ENCODE data around the gene TATDN3. TPM values are rescaled to one million over a fixed set of nuclear protein-coding genes. Genes with fewer than 3 reads are reported as not detected.
A peak's percentile ranks its signal among the peaks of the same experiment; 100 is the strongest.
"Not testable (repeated sequence)": the region's sequence is repeated elsewhere in the genome, so short reads cannot be mapped to it uniquely, and the experiment has no call there.

TATDN3 gene
- total and polyA plus RNA-seq, 9 of the 15 experiments (the other 6 are each of a cell fraction or from before 2014, with no cell fraction given) = 18.3 to 79.9 (median 28.2) TPM

- peak; percentile 26; the same call in 1 of the 2 replicates for TF ChIP-seq MAFK (IDR thresholded peaks at IDR 0.05; ENCODE audit: low read length)
- TF ChIP-seq CC2D1A (IDR thresholded peaks at IDR 0.05) = peak; percentile 36; the same call in 1 of the 2 replicates
- TF ChIP-seq FOXM1 (IDR thresholded peaks at IDR 0.05; ENCODE audit: low read depth) = peak; percentile 46; the same call in 1 of the 2 replicates
- not testable (repeated sequence) for TF ChIP-seq FOXM1 (CRISPR knock-in tag; IDR thresholded peaks at IDR 0.05; ENCODE audit: low read depth); MYBL2 (CRISPR knock-in tag; IDR thresholded peaks at IDR 0.05; ENCODE audit: borderline replicate concordance)
- peak; percentile 43; the same call in 1 of the 2 replicates for TF ChIP-seq MYBL2 (IDR thresholded peaks at IDR 0.05; ENCODE audit: low read depth)
- peak; percentile 58; the same call in 1 of the 2 replicates for TF ChIP-seq SMARCE1 (IDR thresholded peaks at IDR 0.05)
- TF ChIP-seq CBFA2T3 (IDR thresholded peaks at IDR 0.05) = 0 out of 2 replicates have a peak, but pooled peaks have one; percentile 7
- peak; percentile 90 for TF ChIP-seq MAFG (tag; conservative IDR thresholded peaks at IDR 0.05)
- TF ChIP-seq ZNF316 (IDR thresholded peaks at IDR 0.05) = peak; percentile 98
- TF ChIP-seq DPF2 (IDR thresholded peaks at IDR 0.05) = peak; percentile 90
- TF ChIP-seq C11orf30 (IDR thresholded peaks at IDR 0.05; ENCODE audit: low read depth) = peak; percentile 96
These were observed 26.9 kb upstream of the TATDN3 start (continued) for GRCh38 chr1:212764718-212765281.

- CTCF ChIA-PET (ENCODE audit: low intra/inter-chr PET ratio); BruUV-seq (replicated peaks); H3K4me1 ChIP-seq (replicated peaks in 1 of 2; ENCODE audit: control insufficient read depth in 2 of 2, insufficient read depth in 2 of 2, low read length in 2 of 2); FAIRE-seq; H3K27me3 ChIP-seq (ENCODE audit: control insufficient read depth in 2 of 2, insufficient read depth in 2 of 2, low read length in 2 of 2); H3K4me3 ChIP-seq; in situ Hi-C loops (cut with MboI); ATAC-seq; H2AFZ ChIP-seq (ENCODE audit: low read depth, low read length); H3K9me3 ChIP-seq (replicated peaks; ENCODE audit: control insufficient read depth, insufficient read depth, low read depth, low read length); H3K27ac ChIP-seq (ENCODE audit: extremely low read depth, low read depth, low read length); H4K20me1 ChIP-seq (replicated peaks; ENCODE audit: control insufficient read depth, insufficient read depth, low read length); DNase-seq (ENCODE audit: extremely low read depth in 1 of 4, low spot score in 3 of 4); H3K9ac ChIP-seq (ENCODE audit: insufficient read depth in 1 of 2, low read depth in 2 of 2, low read length in 2 of 2); H3K36me3 ChIP-seq (ENCODE audit: control insufficient read depth, insufficient read depth, low read length); H3K9me1 ChIP-seq (ENCODE audit: control insufficient read depth, insufficient read depth, low read length); intact Hi-C loops (cut with micrococcal nuclease); H3K4me2 ChIP-seq (ENCODE audit: insufficient read depth, low read length); POLR2A ChIA-PET: not testable (repeated sequence)
- peaks cover 60% of the 10 kb centered on the region for H3K79me2 ChIP-seq (ENCODE audit: control insufficient read depth, insufficient read depth, low read length)
- WGBS (ENCODE audit: insufficient coverage, low coverage, missing lambda C conversion rate) = 48% methylated on average over 2 of the region's 2 CpGs
These were observed 24.9 kb upstream of the TATDN3 start for GRCh38 chr1:212766825-212767224.
